Ovary (tissue), 9 donors: ENCODE data around the gene PIGK. TPM values are rescaled to one million over a fixed set of nuclear protein-coding genes. Genes with fewer than 3 reads are reported as not detected.
"Not testable (repeated sequence)": the region's sequence is repeated elsewhere in the genome, so short reads cannot be mapped to it uniquely, and the experiment has no call there.

Source experiments
- DNase-seq, 5 donors: peaks; one replicate each; pipeline ENCODE4 v3.0.0-alpha.2; 2019 to 2020
- H3K27ac ChIP-seq, 2 donors: fragments of 200-600 bp; one replicate each; pipeline versions ENCODE4 v1.5.1 to v1.8.0; 2019 to 2022
- H3K27me3 ChIP-seq: fragments of 200-600 bp; one replicate; pipeline ENCODE4 v1.8.0; 2022
- H3K36me3 ChIP-seq: fragments of 200-600 bp; sonication (generic); one replicate; pipeline ENCODE4 v1.5.1; 2019
- H3K4me1 ChIP-seq: one replicate; pipeline ENCODE4 v1.8.1; 2013; ENCODE audit warnings: mild to moderate bottlenecking, moderate library complexity; ENCODE audit not compliant: insufficient read depth
- H3K4me3 ChIP-seq: fragments of 200-600 bp; sonication (generic); one replicate; pipeline ENCODE4 v1.5.1; 2017
- H3K9me3 ChIP-seq, 2 donors: fragments of 200-600 bp in 1 of 2; sonication (generic) in 1 of 2; one replicate each; pipeline versions ENCODE4 v1.5.1 to v1.8.1; 2013 to 2019; ENCODE audit warnings: mild to moderate bottlenecking in 1 of 2, moderate library complexity in 1 of 2
- CTCF ChIP-seq, 3 donors: fragments of 450-650 bp in 2 of 3; fragments of 200-600 bp in 1 of 3; IDR thresholded peaks; one replicate each; pipeline versions ENCODE4 v1.5.1 to v1.8.0; 2016 to 2022; ENCODE audit warnings: antibody characterized with exemption in 3 of 3, mild to moderate bottlenecking in 1 of 3
- EP300 ChIP-seq: sonication (generic); formaldehyde crosslinking; IDR thresholded peaks from one replicate; pipeline ENCODE4 v1.6.1; 2017; ENCODE audit warnings: antibody characterized with exemption
- POLR2A ChIP-seq: fragments of 450-650 bp; IDR thresholded peaks from one replicate; pipeline ENCODE4 v1.6.1; 2017; ENCODE audit warnings: antibody characterized with exemption, mild to moderate bottlenecking, moderate library complexity
- WGBS, 3 donors: extraction: QIAGEN DNeasy Blood & Tissue Kit in 1 of 3; methylation state at CpG; one replicate each; pipeline versions ENCODE4 v1.1.5 to v1.1.7; 2013 to 2017; 5-methylcytosine and 5-hydroxymethylcytosine counted together
- intact Hi-C, 4 donors: fragments of 100-400 bp; cut with DNase I; formaldehyde crosslinking; loops; one replicate each; pipeline versions ENCODE4 v1.11.0 to v1.15.1; 2022 to 2023
- polyA plus RNA-seq, 2 donors: library from polyadenylated mRNA; stranded (reverse); fragments of 200-250 nt in 1 of 2; fragments of 350-450 nt in 1 of 2; fragmentation: Illumina TruSeq in 1 of 2; extraction: RNeasy Lipid Tissue Mini Kit (QIAGEN cat#74804) in 1 of 2; gene quantifications; one replicate each; pipeline ENCODE4 v1.2.3, GENCODE V29; 2013 to 2014
- total RNA-seq, 7 donors: library from RNA; depleted of rRNA in 2 of 7; stranded (reverse); fragments of >200 nt in 2 of 7; fragmentation: NEBNext Ultra II Directional in 3 of 7; extraction: Animal tissue kit (Norgen Biotek cat#: 25700) in 3 of 7; gene quantifications; one replicate each; pipeline versions ENCODE4 v1.1.0 to v1.2.4, GENCODE V29; 2016 to 2023
- donor health status: DM: no; HTN: no; CAD: no; lungs with moderate emphysema.
- donor health status: DM: no; HTN: no; CAD: no.
- donor health status: Bipolar disorder and iron deficiency.
- donor health status: DM: yes; HTN: yes; CAD: no.
- donor health status: DM: no; HTN: no; CAD: no.
- donor health status: DM: yes; HTN: yes; CAD: no.

The PIGK gene
- total and polyA plus RNA-seq, 9 donors, result 11.1 to 34.7 (median 19.9) TPM

GRCh38 chr1:77188770-77189169 is 30.5 kb downstream of the PIGK start:
- no peaks in the 10 kb centered on the region for H3K27me3 ChIP-seq
- intact Hi-C loops, result no loop called here
- no peaks in the 10 kb centered on the region for H3K4me1 ChIP-seq
- no peak overlapping the region for H3K27ac ChIP-seq
- TF ChIP-seq CTCF (IDR thresholded peaks at IDR 0.05), result no peak
- no peak for TF ChIP-seq POLR2A
- no peak for DNase-seq
- WGBS, 3 donors, result 95 to 99% (median 98%) methylated on average over 4 of the region's 4 CpGs
- H3K36me3 ChIP-seq, result no peaks in the 10 kb centered on the region
- H3K9me3 ChIP-seq, result no peaks in the 10 kb centered on the region
- H3K4me3 ChIP-seq, result no peak overlapping the region

GRCh38 chr1:77186907-77187306 is 32.3 kb downstream of the PIGK start:
- H3K27me3 ChIP-seq, H3K27ac ChIP-seq, intact Hi-C loops, H3K36me3 ChIP-seq, DNase-seq, H3K4me3 ChIP-seq, H3K4me1 ChIP-seq, H3K9me3 ChIP-seq: not testable (repeated sequence)
- WGBS, 3 donors, result 95 to 97% (median 96%) methylated on average over 4 of the region's 4 CpGs

GRCh38 chr1:77182083-77182482 is 37.1 kb downstream of the PIGK start:
- intact Hi-C loops, result no loop called here
- Histone ChIP-seq H3K4me1 (no peaks in the 10 kb centered on the region), H3K9me3 (no peaks in the 10 kb centered on the region), H3K4me3 (no peak overlapping the region), H3K27ac (no peak overlapping the region), H3K27me3 (no peaks in the 10 kb centered on the region), H3K36me3 (no peaks in the 10 kb centered on the region)
- WGBS, 3 donors, result 88% methylated on average over 2 of the region's 2 CpGs
- no peak for DNase-seq
- TF ChIP-seq CTCF (IDR thresholded peaks at IDR 0.05), result no peak
- TF ChIP-seq EP300, result no peak
- TF ChIP-seq POLR2A, result no peak

- Histone ChIP-seq H3K36me3 (no peaks in the 10 kb centered on the region), H3K27me3 (no peaks in the 10 kb centered on the region), H3K4me1 (no peaks in the 10 kb centered on the region), H3K9me3 (no peaks in the 10 kb centered on the region), H3K4me3 (no peak overlapping the region), H3K27ac (no peak overlapping the region)
- no peak for DNase-seq
- no peak for TF ChIP-seq CTCF (IDR thresholded peaks at IDR 0.05)
- TF ChIP-seq EP300, result no peak
- TF ChIP-seq POLR2A, result no peak
- WGBS, 3 donors, result 97 to 100% (median 100%) methylated on average over 1 of the region's 1 CpG
- intact Hi-C loops, result no loop called here
These were observed 39.6 kb downstream of the PIGK start for GRCh38 chr1:77179632-77180031.

- intact Hi-C loops, result no loop called here
- no peak for DNase-seq
These were observed 43.9 kb downstream of the PIGK start for GRCh38 chr1:77175230-77175844.

More at GRCh38 chr1:77175230-77175844, 43.9 kb downstream of the PIGK start:
- Histone ChIP-seq H3K9me3 (no peaks in the 10 kb centered on the region), H3K4me1 (no peaks in the 10 kb centered on the region), H3K27me3 (no peaks in the 10 kb centered on the region), H3K4me3 (no peak overlapping the region), H3K27ac (no peak overlapping the region), H3K36me3 (no peaks in the 10 kb centered on the region)
- 70 to 91% (median 89%) methylated on average over 3 of the region's 3 CpGs for WGBS, 3 donors
- no peak for TF ChIP-seq EP300
- no peak for TF ChIP-seq POLR2A
- TF ChIP-seq CTCF (IDR thresholded peaks at IDR 0.05), result no peak
